ENCODE measurements around the gene MAPKAPK2. TPM values are rescaled to one million over a fixed set of nuclear protein-coding genes. Genes with fewer than 3 reads are reported as not detected.

Gene MAPKAPK2
- total RNA-seq, 4 donors from 2014 or later, result 37.8 to 50.7 (median 43.2) TPM

GRCh38 chr1:206716159-206716869 is 31.6 kb downstream of the MAPKAPK2 start:
- 77 to 86% methylated on average over 11 of the region's 11 CpGs for WGBS, 2 donors
- H3K27me3 ChIP-seq, result no peaks in the 10 kb centered on the region
- intact Hi-C loops (cut with DNase I), result no loop called here
- H3K36me3 ChIP-seq, result no peaks in the 10 kb centered on the region
- H3K4me3 ChIP-seq, result no peak overlapping the region
- no peaks in the 10 kb centered on the region for H3K9me3 ChIP-seq
- TF ChIP-seq POLR2A (IDR thresholded peaks at IDR 0.05) (no peak), CTCF (IDR thresholded peaks at IDR 0.05) (no peak)
- DNase-seq, result no peak
- H3K4me1 ChIP-seq, result peaks cover 17 to 69% (median 37%) of the 10 kb centered on the region in 3 donors
- H3K27ac ChIP-seq, result peak overlapping the region in 2 of 4 donors; percentile 47 to 59

GRCh38 chr1:206716870-206717673 is 32.4 kb downstream of the MAPKAPK2 start:
- peak overlapping the region in 2 of 4 donors; percentile 47 to 59 for H3K27ac ChIP-seq
- no peak for DNase-seq
- TF ChIP-seq POLR2A (IDR thresholded peaks at IDR 0.05) (no peak), CTCF (IDR thresholded peaks at IDR 0.05) (no peak)
- 70 to 75% methylated on average over 8 of the region's 8 CpGs for WGBS, 2 donors
- H3K4me1 ChIP-seq, result peaks cover 17 to 74% (median 37%) of the 10 kb centered on the region in 3 donors
- H3K4me3 ChIP-seq, result no peak overlapping the region
- no peaks in the 10 kb centered on the region for H3K36me3 ChIP-seq
- intact Hi-C loops (cut with DNase I), result no loop called here
- H3K27me3 ChIP-seq, result no peaks in the 10 kb centered on the region
- H3K9me3 ChIP-seq, result no peaks in the 10 kb centered on the region

GRCh38 chr1:206717674-206717989 is 32.9 kb downstream of the MAPKAPK2 start:
- no peaks in the 10 kb centered on the region for H3K36me3 ChIP-seq
- no peak for DNase-seq
- H3K27ac ChIP-seq, result peak overlapping the region in 1 of 4 donors; percentile 27
- no peaks in the 10 kb centered on the region for H3K27me3 ChIP-seq
- intact Hi-C loops (cut with DNase I), result no loop called here
- no peaks in the 10 kb centered on the region for H3K9me3 ChIP-seq
- peaks cover 17 to 74% (median 37%) of the 10 kb centered on the region in 3 donors for H3K4me1 ChIP-seq
- no peak overlapping the region for H3K4me3 ChIP-seq
- WGBS, 2 donors, result 93 to 94% methylated on average over 1 of the region's 1 CpG
- no peak for TF ChIP-seq CTCF (IDR thresholded peaks at IDR 0.05)
- TF ChIP-seq POLR2A (IDR thresholded peaks at IDR 0.05), result no peak

- WGBS, 2 donors, result 48 to 64% methylated on average over 5 to 10 of the region's 10 CpGs
- Histone ChIP-seq H3K27me3 (no peaks in the 10 kb centered on the region), H3K27ac (no peak overlapping the region), H3K4me1 (peaks cover 14 to 74% (median 41%) of the 10 kb centered on the region in 3 donors), H3K9me3 (no peaks in the 10 kb centered on the region), H3K4me3 (no peak overlapping the region), H3K36me3 (no peaks in the 10 kb centered on the region)
- TF ChIP-seq CTCF (IDR thresholded peaks at IDR 0.05) (no peak), POLR2A (IDR thresholded peaks at IDR 0.05) (no peak)
- intact Hi-C loops (cut with DNase I), result no loop called here
- no peak for DNase-seq
These were observed 34.6 kb downstream of the MAPKAPK2 start for GRCh38 chr1:206719169-206719839.

GRCh38 chr1:206721454-206721853 is 36.7 kb downstream of the MAPKAPK2 start:
- Histone ChIP-seq H3K27me3 (no peaks in the 10 kb centered on the region), H3K4me3 (no peak overlapping the region), H3K9me3 (no peaks in the 10 kb centered on the region), H3K4me1 (peaks cover 14 to 74% (median 43%) of the 10 kb centered on the region in 3 donors), H3K36me3 (no peaks in the 10 kb centered on the region), H3K27ac (no peak overlapping the region)
- DNase-seq, result no peak
- TF ChIP-seq POLR2A (IDR thresholded peaks at IDR 0.05) (no peak), CTCF (IDR thresholded peaks at IDR 0.05) (no peak)
- intact Hi-C loops (cut with DNase I), result no loop called here
- WGBS, 2 donors, result 79 to 80% methylated on average over 1 of the region's 1 CpG
